AG04450 (cell line): ENCODE measurements around the gene TGM3. TPM values are rescaled to one million over a fixed set of nuclear protein-coding genes. Genes with fewer than 3 reads are reported as not detected.

ENCODE experiments used
- CTCF ChIA-PET: fragments of 300-600, 350-600 bp; formaldehyde crosslinking; extraction: SDS; loops from one replicate; lab custom pipeline; 2022; ENCODE audit warnings: antibody characterized with exemption, inconsistent platforms; lab: Charles Lee
- POLR2A ChIA-PET: fragments of 350-600 bp; formaldehyde crosslinking; extraction: SDS; loops from one replicate; lab custom pipeline; 2021; ENCODE audit warnings: antibody characterized with exemption, inconsistent platforms; lab: Yijun Ruan, JAX
- DNase-seq: peaks from one replicate; pipeline ENCODE4 v3.0.0-alpha.2; 2011; ENCODE audit warnings: low read depth, low spot score
- H3K27ac ChIP-seq: one replicate; pipeline ENCODE4 v1.5.1; 2012; ENCODE audit warnings: low read depth, low read length, control low read depth
- H3K27me3 ChIP-seq: one replicate; pipeline ENCODE4 v1.6.0; 2012; ENCODE audit warnings: low read length; ENCODE audit not compliant: control insufficient read depth, insufficient read depth
- H3K4me3 ChIP-seq: 2 replicates; pipeline ENCODE4 v1.5.1; 2011; ENCODE audit warnings: mild to moderate bottlenecking, low read depth, low read length, control low read depth
- H3K9me3 ChIP-seq: 2 replicates; pipeline ENCODE4 v1.5.1; 2012; ENCODE audit warnings: low read length; ENCODE audit not compliant: control insufficient read depth, insufficient read depth
- polyA plus RNA-seq: library from polyadenylated mRNA; depleted of rRNA; stranded (reverse); fragments of >200 nt; gene quantifications from 2 replicates; pipeline ENCODE4 v1.2.3, GENCODE V29; 2011
- TF ChIP-seq, protein P1 (sequence below): IDR thresholded peaks from 2 replicates; pipeline ENCODE4 v1.5.1; 2011; ENCODE audit warnings: low read depth, low read length, control low read depth, inconsistent platforms

Gene TGM3
- polyA plus RNA-seq, 1 experiment: not detected

DNA sequence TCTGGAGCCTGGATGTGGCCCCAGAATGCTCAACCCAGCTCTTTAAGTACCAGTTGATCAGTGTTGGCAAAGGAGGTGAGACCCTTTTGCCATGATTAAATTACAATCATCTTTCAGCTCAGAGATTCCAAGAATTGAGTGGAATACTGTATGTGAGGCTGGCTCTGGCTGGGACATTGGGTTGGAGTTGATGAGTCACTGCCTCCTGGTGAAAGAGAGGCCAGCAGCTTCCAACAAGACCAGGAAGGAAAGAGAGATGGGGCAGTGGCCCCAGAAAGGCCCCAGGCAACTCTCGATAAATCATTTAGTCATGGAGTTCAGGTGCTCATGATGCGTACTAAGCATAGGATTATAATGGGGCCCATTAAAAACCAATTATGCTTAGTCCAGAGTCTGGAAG, 87.0 kb downstream of the TGM3 start:
- peaks cover 9% of the 10 kb centered on the region for H3K9me3 ChIP-seq
- H3K27ac ChIP-seq: no peak overlapping the region
- ChIA-PET POLR2A (no interaction called here), CTCF (no interaction called here)
- no peaks in the 10 kb centered on the region for H3K27me3 ChIP-seq
- H3K4me3 ChIP-seq: no peak overlapping the region
- DNase-seq: no peak
- TF ChIP-seq, protein P1, sequence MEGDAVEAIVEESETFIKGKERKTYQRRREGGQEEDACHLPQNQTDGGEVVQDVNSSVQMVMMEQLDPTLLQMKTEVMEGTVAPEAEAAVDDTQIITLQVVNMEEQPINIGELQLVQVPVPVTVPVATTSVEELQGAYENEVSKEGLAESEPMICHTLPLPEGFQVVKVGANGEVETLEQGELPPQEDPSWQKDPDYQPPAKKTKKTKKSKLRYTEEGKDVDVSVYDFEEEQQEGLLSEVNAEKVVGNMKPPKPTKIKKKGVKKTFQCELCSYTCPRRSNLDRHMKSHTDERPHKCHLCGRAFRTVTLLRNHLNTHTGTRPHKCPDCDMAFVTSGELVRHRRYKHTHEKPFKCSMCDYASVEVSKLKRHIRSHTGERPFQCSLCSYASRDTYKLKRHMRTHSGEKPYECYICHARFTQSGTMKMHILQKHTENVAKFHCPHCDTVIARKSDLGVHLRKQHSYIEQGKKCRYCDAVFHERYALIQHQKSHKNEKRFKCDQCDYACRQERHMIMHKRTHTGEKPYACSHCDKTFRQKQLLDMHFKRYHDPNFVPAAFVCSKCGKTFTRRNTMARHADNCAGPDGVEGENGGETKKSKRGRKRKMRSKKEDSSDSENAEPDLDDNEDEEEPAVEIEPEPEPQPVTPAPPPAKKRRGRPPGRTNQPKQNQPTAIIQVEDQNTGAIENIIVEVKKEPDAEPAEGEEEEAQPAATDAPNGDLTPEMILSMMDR: no peak

DNA sequence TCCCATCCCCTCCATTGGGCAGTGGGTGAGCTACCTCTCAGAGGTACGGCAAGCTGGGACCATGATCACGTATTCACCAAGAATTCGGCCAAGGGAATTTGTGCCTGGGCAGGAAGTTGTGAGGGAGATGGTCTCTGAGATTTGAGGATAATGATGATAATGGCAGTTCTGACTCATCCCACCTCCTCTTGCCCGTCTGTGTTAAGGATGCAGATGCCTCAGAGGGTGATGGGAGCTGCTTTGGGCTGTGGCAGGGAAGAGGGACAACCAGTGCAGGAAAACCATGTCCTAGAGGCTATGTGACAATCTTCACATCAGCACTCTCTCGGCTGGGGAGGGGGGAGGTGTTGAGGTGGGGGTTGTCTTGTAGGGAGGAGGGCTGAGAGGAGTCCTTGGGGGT, 89.2 kb downstream of the TGM3 start:
- no peaks in the 10 kb centered on the region for H3K27me3 ChIP-seq
- DNase-seq: no peak
- peaks cover 9% of the 10 kb centered on the region for H3K9me3 ChIP-seq
- no peak overlapping the region for H3K4me3 ChIP-seq
- no peak overlapping the region for H3K27ac ChIP-seq
- ChIA-PET CTCF (no interaction called here), POLR2A (no interaction called here)
- TF ChIP-seq, protein P1: no peak

DNA sequence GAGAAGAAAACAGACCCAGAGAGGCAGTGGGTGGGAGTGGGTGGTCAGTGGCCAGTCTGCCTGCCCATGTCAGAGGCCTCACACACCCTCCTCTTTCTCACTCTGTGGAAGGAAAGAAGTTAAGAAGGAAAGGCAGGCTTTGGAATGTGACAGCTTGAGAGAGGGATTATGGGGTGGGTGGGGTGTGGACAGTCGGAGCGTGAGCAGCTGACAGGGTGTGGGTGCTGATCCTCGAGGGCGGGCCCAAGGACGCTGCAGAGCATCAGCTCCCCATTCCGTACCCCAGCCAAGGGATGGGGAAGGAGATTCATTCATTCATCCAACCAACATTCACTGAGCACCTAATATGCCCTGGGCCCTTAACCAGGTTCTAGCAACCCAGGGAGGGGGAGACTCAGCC, 89.7 kb downstream of the TGM3 start:
- peaks cover 9% of the 10 kb centered on the region for H3K9me3 ChIP-seq
- no peak overlapping the region for H3K4me3 ChIP-seq
- POLR2A ChIA-PET: no interaction called here
- DNase-seq: no peak
- CTCF ChIA-PET: no interaction called here
- H3K27me3 ChIP-seq: no peaks in the 10 kb centered on the region
- no peak overlapping the region for H3K27ac ChIP-seq
- TF ChIP-seq, protein P1: no peak

DNA sequence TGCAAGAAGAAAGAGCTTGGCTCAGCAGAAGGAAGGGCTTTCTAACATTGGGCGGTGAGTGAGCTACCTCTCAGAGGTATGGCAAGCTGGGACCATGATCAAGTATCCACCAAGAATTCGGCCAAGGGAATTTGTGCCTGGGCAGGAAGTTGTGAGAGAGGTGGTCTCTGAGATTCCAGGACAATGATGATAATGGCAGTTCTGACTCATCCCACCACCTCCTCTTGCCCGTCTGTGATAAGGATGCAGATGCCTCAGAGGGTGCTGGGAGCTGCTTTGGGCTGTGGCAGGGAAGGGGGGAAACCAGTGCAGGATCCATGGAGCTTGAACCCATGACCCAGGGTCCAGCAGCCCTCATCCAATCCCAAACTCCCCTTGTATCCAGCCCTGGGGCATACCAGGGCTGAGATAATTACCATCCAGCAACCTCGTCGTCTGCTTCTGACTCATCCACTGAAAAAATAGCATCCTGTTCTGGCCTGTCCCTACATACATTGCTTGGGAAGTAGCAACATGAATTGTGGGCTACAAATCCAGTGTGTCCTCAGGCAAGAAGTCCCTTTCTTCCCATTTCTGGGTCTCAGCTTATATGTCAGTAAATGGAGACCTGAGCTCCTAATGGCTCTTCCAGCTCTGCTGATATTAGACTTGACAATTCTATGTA, 90.8 kb downstream of the TGM3 start:
- POLR2A ChIA-PET: no interaction called here
- no peaks in the 10 kb centered on the region for H3K27me3 ChIP-seq
- TF ChIP-seq, protein P1: no peak
- no peak overlapping the region for H3K4me3 ChIP-seq
- DNase-seq: no peak
- CTCF ChIA-PET: interaction anchor here (0.8 to 1.1 kb wide), 2 partner anchors 66 to 84 kb away, joined by 3 read pairs; partner anchors contain the start of gene SNRPB
- no peak overlapping the region for H3K27ac ChIP-seq
- peaks cover 9% of the 10 kb centered on the region for H3K9me3 ChIP-seq

DNA sequence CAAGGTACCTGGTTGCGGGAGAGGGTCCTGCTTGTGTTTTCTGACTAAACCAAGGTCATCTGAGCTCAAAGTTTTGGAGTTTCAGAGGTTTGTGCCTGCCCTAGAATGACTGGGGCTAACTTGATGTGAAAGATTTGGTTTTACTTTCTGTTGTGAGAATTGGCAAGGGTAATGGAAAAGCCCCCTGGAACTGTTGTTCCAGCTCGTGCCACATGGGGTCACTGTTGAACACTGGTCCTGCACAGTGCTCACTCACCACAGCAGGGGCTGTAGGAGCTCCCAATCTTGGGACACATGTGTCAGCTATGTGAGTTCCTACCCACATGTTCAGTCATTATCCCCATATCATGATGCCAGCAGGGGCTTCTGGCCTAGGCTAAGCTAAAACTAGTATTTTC, 91.4 kb downstream of the TGM3 start:
- no peak overlapping the region for H3K27ac ChIP-seq
- peaks cover 9% of the 10 kb centered on the region for H3K9me3 ChIP-seq
- H3K4me3 ChIP-seq: no peak overlapping the region
- POLR2A ChIA-PET: no interaction called here
- TF ChIP-seq, protein P1: peak; percentile 45
- H3K27me3 ChIP-seq: no peaks in the 10 kb centered on the region
- CTCF ChIA-PET: interaction anchor here (0.8 to 1.1 kb wide), 3 partner anchors 15 to 83 kb away, joined by 3 read pairs; partner anchors contain the start of gene SNRPB
- DNase-seq: no peak
